ENCODE results near the gene SNRPB. TPM values are rescaled to one million over a fixed set of nuclear protein-coding genes. Genes with fewer than 3 reads are reported as not detected.
A peak's percentile ranks its signal among the peaks of the same experiment; 100 is the strongest.

The SNRPB gene
- total and polyA plus RNA-seq, 10 of the 15 experiments (the other 5 are each of a cell fraction or from before 2014, with no cell fraction given) = 15.0 to 593 (median 366) TPM

- TF ChIP-seq CBFB (IDR thresholded peaks at IDR 0.05; ENCODE audit: low read depth) = peak; percentile 96
- peak; percentile 40 to 84; a peak in 2 of 3 replicates for TF ChIP-seq EGR1 (IDR thresholded peaks at IDR 0.05; ENCODE audit: borderline replicate concordance in 1 of 2, low read depth in 2 of 2, low read length in 2 of 2)
- peak; percentile 87 for TF ChIP-seq MYC (IDR thresholded peaks at IDR 0.05; ENCODE audit: insufficient read depth, insufficient read length, insufficient replicate concordance, low read length, severe bottlenecking)
- peak; percentile 45; the same call in 1 of the 2 replicates for TF ChIP-seq DPF2 (IDR thresholded peaks at IDR 0.05)
- TF ChIP-seq SMAD5 (IDR thresholded peaks at IDR 0.05; ENCODE audit: low read depth) = peak; percentile 96
- peak; percentile 96 for TF ChIP-seq KAT2A (conservative IDR thresholded peaks at IDR 0.05; ENCODE audit: control insufficient read depth, low read depth, low read length)
- peak; percentile 67; the same call in 1 of the 2 replicates for TF ChIP-seq MXI1 (IDR thresholded peaks at IDR 0.05; ENCODE audit: low read depth, low read length)
- peak; percentile 69 for TF ChIP-seq E4F1 (IDR thresholded peaks at IDR 0.05; ENCODE audit: borderline replicate concordance, partially characterized antibody)
- 0 out of 2 replicates have a peak, but pooled peaks have one; percentile 56 for TF ChIP-seq MEF2A (IDR thresholded peaks at IDR 0.05; ENCODE audit: insufficient read depth, low read depth, low read length)
- no peak for TF ChIP-seq PBX3 (IDR thresholded peaks at IDR 0.05; ENCODE audit: insufficient replicate concordance, low read depth, low read length)
- peak; percentile 89 for TF ChIP-seq ZBTB11 (CRISPR knock-in tag; IDR thresholded peaks at IDR 0.05)
- peak; percentile 54 to 55; a peak in 3 of 4 replicates for TF ChIP-seq IKZF2 (IDR thresholded peaks at IDR 0.05)
- peak; percentile 85 for TF ChIP-seq CREB1 (IDR thresholded peaks at IDR 0.05; ENCODE audit: low read depth)
- no peak for TF ChIP-seq NRF1 (conservative IDR thresholded peaks at IDR 0.05; ENCODE audit: low read depth, low read length)
- TF ChIP-seq GABPA (IDR thresholded peaks at IDR 0.05; ENCODE audit: low read depth) = peak; percentile 100
- 0 out of 2 replicates have a peak, but pooled peaks have one; percentile 28 for TF ChIP-seq REST (IDR thresholded peaks at IDR 0.05; ENCODE audit: low read depth, low read length)
- TF ChIP-seq SREBF2 (IDR thresholded peaks at IDR 0.05; ENCODE audit: low read length) = peak; percentile 75
- TF ChIP-seq TCF7 (IDR thresholded peaks at IDR 0.05; ENCODE audit: borderline replicate concordance) = peak; percentile 70
- TF ChIP-seq POLR2A (IDR thresholded peaks at IDR 0.05; ENCODE audit: low read depth, low read length) = peak; percentile 95
Measured at GRCh38 chr20:2470423-2471193, at the start of gene SNRPB (continued).
